Endothelial cell of umbilical vein (primary cell): ENCODE measurements around the gene RNASEH2A. TPM values are rescaled to one million over a fixed set of nuclear protein-coding genes. Genes with fewer than 3 reads are reported as not detected.
"Not testable (repeated sequence)": the region's sequence is repeated elsewhere in the genome, so short reads cannot be mapped to it uniquely, and the experiment has no call there.

ENCODE experiments used
- BruUV-seq: library from RNA; stranded (reverse); fragments of 400-500 nt; replicated peaks from 2 replicates; lab custom pipeline; 2021; lab: Mats Ljungman, UMichigan
- CTCF ChIA-PET: fragments of 300-600, 350-600 bp; sonication (Branson Sonifier 250); formaldehyde crosslinking; loops from one replicate; lab custom pipeline; 2021; ENCODE audit warnings: antibody characterized with exemption, inconsistent platforms; lab: Charles Lee
- POLR2A ChIA-PET: fragments of 300-600, 350-600 bp; sonication (Branson Sonifier 250); formaldehyde crosslinking; loops from one replicate; lab custom pipeline; 2021; ENCODE audit warnings: antibody characterized with exemption, inconsistent platforms; lab: Charles Lee
- DNase-seq: peaks from one replicate; pipeline ENCODE4 v3.0.0-alpha.2; 2011; ENCODE audit warnings: low read depth, low spot score
- FAIRE-seq: peaks from 2 replicates; lab custom pipeline; 2011; peaks lifted over from hg19 to GRCh38; lab: Jason Lieb, UNC
- H2AFZ ChIP-seq: 2 replicates; pipeline ENCODE4 v1.6.0; 2012; ENCODE audit warnings: low read depth, low read length, control low read depth, inconsistent platforms
- H3K27ac ChIP-seq: 2 replicates; pipeline ENCODE4 v1.5.1; 2011; ENCODE audit warnings: low read depth, mild to moderate bottlenecking, control low read depth, low read length, moderate library complexity; ENCODE audit not compliant: insufficient read depth
- H3K27me3 ChIP-seq, 2 experiments: 2 replicates each; pipeline versions ENCODE4 v1.6.0 to v1.6.1; 2011; ENCODE audit warnings: low read length in 2 of 2, mixed read lengths in 1 of 2; ENCODE audit not compliant: control insufficient read depth in 2 of 2, insufficient read depth in 2 of 2
- H3K36me3 ChIP-seq, 2 experiments: 2 replicates in 1 of 2; 3 replicates in 1 of 2; pipeline ENCODE4 v1.5.1; 2011; ENCODE audit warnings: low read length in 2 of 2, mild to moderate bottlenecking in 1 of 2, moderate library complexity in 1 of 2; ENCODE audit not compliant: control insufficient read depth in 2 of 2, insufficient read depth in 2 of 2; ENCODE audit errors: extremely low read depth in 1 of 2
- H3K4me1 ChIP-seq: 3 replicates; pipeline ENCODE4 v1.5.1; 2011; ENCODE audit warnings: mild to moderate bottlenecking, low read length; ENCODE audit not compliant: control insufficient read depth, insufficient read depth; ENCODE audit errors: extremely low read depth
- H3K4me2 ChIP-seq: 2 replicates; pipeline ENCODE4 v1.6.1; 2011; ENCODE audit warnings: low read length, control low read depth, mixed read lengths; ENCODE audit not compliant: insufficient read depth
- H3K4me3 ChIP-seq, 3 experiments: fragments of 200-600 bp in 1 of 3; sonication (generic), shearing (Covaris generic) in 1 of 3; replicated peaks in 1 of 3; 2 replicates each; pipeline ENCODE4 v1.5.1; 2011 to 2016; ENCODE audit warnings: control low read depth in 3 of 3, low read length in 3 of 3, mild to moderate bottlenecking in 2 of 3, inconsistent platforms in 1 of 3, low read depth in 1 of 3, moderate library complexity in 1 of 3; ENCODE audit not compliant: insufficient read depth in 1 of 3
- H3K79me2 ChIP-seq: 2 replicates; pipeline ENCODE4 v1.6.0; 2012; ENCODE audit warnings: low read length, inconsistent platforms; ENCODE audit not compliant: control insufficient read depth, insufficient read depth
- H3K9ac ChIP-seq: replicated peaks from 2 replicates; pipeline ENCODE3; 2011; ENCODE audit warnings: low read length, control low read depth; ENCODE audit not compliant: insufficient read depth; ENCODE audit errors: extremely low read depth
- H3K9me1 ChIP-seq: replicated peaks from 3 replicates; pipeline ENCODE4 v1.6.0; 2011; ENCODE audit warnings: mild to moderate bottlenecking, low read length; ENCODE audit not compliant: control insufficient read depth, insufficient read depth; ENCODE audit errors: extremely low read depth
- H3K9me3 ChIP-seq: replicated peaks from 2 replicates; pipeline ENCODE4 v1.5.1; 2012; ENCODE audit warnings: low read length, inconsistent platforms; ENCODE audit not compliant: control insufficient read depth, insufficient read depth
- H4K20me1 ChIP-seq: replicated peaks from 2 replicates; pipeline ENCODE3; 2011; ENCODE audit warnings: mild to moderate bottlenecking, low read length; ENCODE audit not compliant: control insufficient read depth, insufficient read depth; ENCODE audit errors: extremely low read depth
- CTCF ChIP-seq, 2 donors: IDR thresholded peaks; 1 replicate in 1 of 2; 2 replicates in 1 of 2; pipeline ENCODE4 v1.5.1; 2011; ENCODE audit warnings: low read length in 2 of 2, mild to moderate bottlenecking in 2 of 2, moderate library complexity in 2 of 2, control low read depth in 1 of 2, inconsistent platforms in 1 of 2, low read depth in 1 of 2; ENCODE audit not compliant: insufficient read depth in 1 of 2; ENCODE audit errors: extremely low read depth in 1 of 2
- EZH2 ChIP-seq: IDR thresholded peaks from 2 replicates; pipeline ENCODE4 v1.6.1; 2012; ENCODE audit warnings: borderline replicate concordance, low read depth, mild to moderate bottlenecking, moderate library complexity, low read length, inconsistent platforms; ENCODE audit not compliant: severe bottlenecking
- FOS ChIP-seq: IDR thresholded peaks from 2 replicates; pipeline ENCODE4 v1.6.1; 2011; ENCODE audit warnings: mild to moderate bottlenecking, low read length, moderate library complexity, borderline replicate concordance; ENCODE audit not compliant: insufficient read depth
- GATA2 ChIP-seq: IDR thresholded peaks from 2 replicates; pipeline ENCODE4 v1.7.0; 2011; ENCODE audit warnings: low read depth, mild to moderate bottlenecking, moderate library complexity, mixed read lengths, low read length; ENCODE audit not compliant: insufficient read length, insufficient read depth
- JUN ChIP-seq: IDR thresholded peaks from 2 replicates; pipeline ENCODE4 v1.6.1; 2011; ENCODE audit warnings: borderline replicate concordance, low read depth; ENCODE audit not compliant: insufficient read length, insufficient read depth
- MAX ChIP-seq: IDR thresholded peaks from 2 replicates; pipeline ENCODE4 v1.6.1; 2011; ENCODE audit not compliant: insufficient read depth, insufficient read length
- MYC ChIP-seq: IDR thresholded peaks from one replicate; pipeline ENCODE4 v1.6.1; 2011; ENCODE audit warnings: mild to moderate bottlenecking, low read depth, low read length
- POLR2A ChIP-seq: IDR thresholded peaks from 2 replicates; pipeline ENCODE4 v1.6.1; 2012; ENCODE audit warnings: low read depth, mild to moderate bottlenecking, control low read depth, low read length
- POLR2AphosphoS5 ChIP-seq: IDR thresholded peaks from 2 replicates; pipeline ENCODE4 v1.6.1; 2012; ENCODE audit warnings: low read depth, mild to moderate bottlenecking, control low read depth, low read length, moderate library complexity; ENCODE audit not compliant: insufficient read depth
- dilution Hi-C: fragments of 300-500 bp; cut with MboI; formaldehyde crosslinking; loops from one replicate; pipeline ENCODE4 v1.15.0; 2019; ENCODE audit warnings: low sequenced_read_pairs; ENCODE audit not compliant: extremely low pct_ligation_motif_present
- intact Hi-C: fragments of 100-400 bp; cut with micrococcal nuclease; formaldehyde crosslinking; loops from one replicate; pipeline ENCODE4 v1.10.0; 2022
- polyA plus RNA-seq, 4 experiments: library from polyadenylated mRNA; depleted of rRNA in 3 of 4; stranded (reverse) in 3 of 4; unstranded in 1 of 4; fragments of >200 nt; gene quantifications; 2 replicates each; pipeline versions ENCODE4 v1.2.1 to v1.2.3, GENCODE V29; 2011 to 2012; ENCODE audit warnings: missing spikeins in 1 of 4
- total RNA-seq: library from RNA; stranded (reverse); gene quantifications from 2 replicates; pipeline ENCODE4 v1.2.3, GENCODE V29; 2021

Gene RNASEH2A
- total and polyA plus RNA-seq, 2 donors (not counting 3 experiments of a cell fraction or from before 2014, with no cell fraction given): 25.6 to 45.4 TPM

- intact Hi-C loops (no loop called here), dilution Hi-C loops (no loop called here)
- H3K9ac ChIP-seq: no peak overlapping the region
- no peaks in the 10 kb centered on the region for H3K36me3 ChIP-seq
- no peak overlapping the region for H2AFZ ChIP-seq
- no peak overlapping the region for H3K4me3 ChIP-seq
- no peaks in the 10 kb centered on the region for H3K9me3 ChIP-seq
- H4K20me1 ChIP-seq: no peaks in the 10 kb centered on the region
- CTCF ChIA-PET: interaction anchor here (1.7 to 9.5 kb wide), 2 partner anchors 10 to 82 kb away, joined by 5 to 481 read pairs; partner anchors contain the start of gene RTBDN
- BruUV-seq: no TSS peak
- H3K4me1 ChIP-seq: peaks cover 2% of the 10 kb centered on the region
- no peak for TF ChIP-seq FOS
- no peak for TF ChIP-seq JUN
- TF ChIP-seq MAX: no peak
- no peak for TF ChIP-seq GATA2
- no peak for TF ChIP-seq EZH2
- no peak for TF ChIP-seq POLR2A
- TF ChIP-seq MYC: no peak
- TF ChIP-seq POLR2AphosphoS5: no peak
- no peak for TF ChIP-seq CTCF (IDR thresholded peaks at IDR 0.05; ENCODE audit: extremely low read depth in 1 of 2, insufficient read depth in 1 of 2, low read depth in 1 of 2, low read length in 2 of 2)
- FAIRE-seq (no peak), DNase-seq (no peak)
- H3K79me2 ChIP-seq: no peaks in the 10 kb centered on the region
- no peak overlapping the region for H3K4me2 ChIP-seq
- no peaks in the 10 kb centered on the region for H3K9me1 ChIP-seq
- POLR2A ChIA-PET: no interaction called here
- no peak overlapping the region for H3K27ac ChIP-seq
- H3K27me3 ChIP-seq: peaks cover 12 to 15% of the 10 kb centered on the region in 2 experiments
These were observed 37.8 kb downstream of the RNASEH2A start for GRCh38 chr19:12843999-12844732.

- POLR2A ChIA-PET: interaction anchor here (0.6 kb wide), 1 partner anchor 1502 kb away, joined by 10 read pairs; no protein-coding TSS in a partner anchor
- H4K20me1 ChIP-seq, H3K9me3 ChIP-seq, H3K27me3 ChIP-seq, H3K27ac ChIP-seq, H3K9me1 ChIP-seq, H3K36me3 ChIP-seq, H2AFZ ChIP-seq, DNase-seq, H3K4me3 ChIP-seq, H3K79me2 ChIP-seq, FAIRE-seq, H3K4me2 ChIP-seq, BruUV-seq, dilution Hi-C loops, H3K9ac ChIP-seq, H3K4me1 ChIP-seq: not testable (repeated sequence)
- intact Hi-C loops: loop anchor here (1.0 to 2.0 kb wide), 5 partner anchors 46 to 170 kb away; partner anchors contain the start of gene PRDX2
- CTCF ChIA-PET: interaction anchor here (0.6 to 9.5 kb wide), 16 partner anchors 18 to 283 kb away, joined by 3 to 481 read pairs (median 20); partner anchors contain the start of genes DNASE2, GET3, PRDX2 and THSD8
These were observed 40.2 kb downstream of the RNASEH2A start for GRCh38 chr19:12846613-12847012.
